Keratinocyte (primary cell): ENCODE results near the gene STRBP. TPM values are rescaled to one million over a fixed set of nuclear protein-coding genes. Genes with fewer than 3 reads are reported as not detected.

Source experiments
- DNase-seq: peaks from one replicate; pipeline ENCODE4 v3.0.0-alpha.2; 2011; ENCODE audit warnings: low read depth, missing footprints, low spot score
- FAIRE-seq: peaks from 2 replicates; lab custom pipeline; 2011; peaks lifted over from hg19 to GRCh38; lab: Jason Lieb, UNC
- H2AFZ ChIP-seq: 2 replicates; pipeline ENCODE4 v1.6.0; 2012; ENCODE audit warnings: low read length, control low read depth, inconsistent platforms; ENCODE audit not compliant: control insufficient read depth
- H3K27ac ChIP-seq: 2 replicates; pipeline ENCODE4 v1.5.1; 2011; ENCODE audit warnings: low read length; ENCODE audit not compliant: control insufficient read depth, insufficient read depth
- H3K27me3 ChIP-seq: 3 replicates; pipeline ENCODE4 v1.6.0; 2011; ENCODE audit warnings: low read length; ENCODE audit not compliant: control insufficient read depth, insufficient read depth; ENCODE audit errors: extremely low read depth
- H3K36me3 ChIP-seq, 2 experiments: 2 replicates in 1 of 2; 3 replicates in 1 of 2; pipeline ENCODE4 v1.5.1; 2011; ENCODE audit warnings: low read length in 2 of 2, mild to moderate bottlenecking in 1 of 2; ENCODE audit not compliant: control insufficient read depth in 2 of 2, insufficient read depth in 2 of 2; ENCODE audit errors: extremely low read depth in 1 of 2
- H3K4me1 ChIP-seq: 3 replicates; pipeline ENCODE4 v1.5.1; 2011; ENCODE audit warnings: low read length; ENCODE audit not compliant: control insufficient read depth, insufficient read depth; ENCODE audit errors: extremely low read depth
- H3K4me2 ChIP-seq: 3 replicates; pipeline ENCODE4 v1.6.0; 2011; ENCODE audit warnings: low read depth, low read length; ENCODE audit not compliant: control insufficient read depth, insufficient read depth; ENCODE audit errors: extremely low read depth
- H3K4me3 ChIP-seq, 3 experiments: fragments of 200-600 bp in 1 of 3; sonication (generic) in 1 of 3; 2 replicates in 2 of 3; 3 replicates in 1 of 3; pipeline ENCODE4 v1.5.1; 2011 to 2016; ENCODE audit warnings: low read length in 3 of 3, mild to moderate bottlenecking in 3 of 3, control low read depth in 2 of 3, inconsistent platforms in 1 of 3, low read depth in 1 of 3, mixed read lengths in 1 of 3, mixed run types in 1 of 3, moderate library complexity in 1 of 3; ENCODE audit not compliant: control insufficient read depth in 2 of 3, insufficient read depth in 2 of 3; ENCODE audit errors: extremely low read depth in 1 of 3
- H3K79me2 ChIP-seq: 2 replicates; pipeline ENCODE4 v1.6.0; 2012; ENCODE audit warnings: low read length; ENCODE audit not compliant: control insufficient read depth, insufficient read depth
- H3K9ac ChIP-seq: 3 replicates; pipeline ENCODE4 v1.6.0; 2011; ENCODE audit warnings: low read length; ENCODE audit not compliant: control insufficient read depth, insufficient read depth; ENCODE audit errors: extremely low read depth
- H3K9me1 ChIP-seq: 3 replicates; pipeline ENCODE4 v1.6.0; 2011; ENCODE audit warnings: low read length; ENCODE audit not compliant: control insufficient read depth, insufficient read depth; ENCODE audit errors: extremely low read depth
- H3K9me3 ChIP-seq: 2 replicates; pipeline ENCODE4 v1.5.1; 2012; ENCODE audit warnings: low read depth, low read length; ENCODE audit not compliant: control insufficient read depth
- H4K20me1 ChIP-seq: 3 replicates; pipeline ENCODE4 v1.6.0; 2011; ENCODE audit warnings: low read length; ENCODE audit not compliant: control insufficient read depth, insufficient read depth; ENCODE audit errors: extremely low read depth
- CTCF ChIP-seq, 3 experiments: IDR thresholded peaks in 1 of 3; conservative IDR thresholded peaks in 1 of 3; optimal IDR thresholded peaks in 1 of 3; 2 replicates in 2 of 3; 3 replicates in 1 of 3; pipeline versions ENCODE3 to v1.5.1; 2011; ENCODE audit warnings: low read length in 3 of 3, mild to moderate bottlenecking in 3 of 3, moderate library complexity in 2 of 3, control low read depth in 1 of 3, inconsistent platforms in 1 of 3; ENCODE audit not compliant: insufficient read depth in 2 of 3; ENCODE audit errors: extremely low read depth in 1 of 3
- EZH2 ChIP-seq: IDR thresholded peaks from one replicate; pipeline ENCODE4 v1.6.1; 2012; ENCODE audit warnings: inconsistent platforms, mild to moderate bottlenecking, low read length, moderate library complexity
- dilution Hi-C: fragments of 300-500 bp; cut with MboI; formaldehyde crosslinking; loops from one replicate; pipeline ENCODE4 v1.7.0; 2020; ENCODE audit warnings: low sequenced_read_pairs; ENCODE audit not compliant: extremely low pct_ligation_motif_present
- polyA plus RNA-seq, 5 experiments: library from polyadenylated mRNA; depleted of rRNA in 3 of 5; stranded (reverse) in 3 of 5; stranded (forward) in 1 of 5; unstranded in 1 of 5; fragments of >200 nt; gene quantifications; 1 replicate in 1 of 5; 2 replicates in 3 of 5; 3 replicates in 1 of 5; pipeline versions ENCODE4 v1.2.1 to v1.2.3, GENCODE V29; 2011 to 2012; ENCODE audit warnings: missing spikeins in 2 of 5, low read depth in 1 of 5, low replicate concordance in 1 of 5

Gene STRBP
- polyA plus RNA-seq, 1 donor (not counting 4 experiments of a cell fraction or from before 2014, with no cell fraction given), result 11.3 TPM

GRCh38 chr9:123176949-123177348, 91.4 kb downstream of the STRBP start:
- Histone ChIP-seq H3K36me3 (no peaks in the 10 kb centered on the region), H3K9me3 (no peaks in the 10 kb centered on the region), H3K4me1 (peaks cover 6% of the 10 kb centered on the region), H3K9me1 (no peaks in the 10 kb centered on the region), H3K4me2 (no peak overlapping the region), H3K27ac (no peak overlapping the region), H3K79me2 (no peaks in the 10 kb centered on the region), H3K27me3 (no peaks in the 10 kb centered on the region), H3K4me3 (no peak overlapping the region), H4K20me1 (no peaks in the 10 kb centered on the region), H2AFZ (no peak overlapping the region), H3K9ac (no peak overlapping the region)
- no peak for DNase-seq
- TF ChIP-seq EZH2 (no peak), CTCF (optimal IDR thresholded peaks at IDR 0.05 in 1 of 3, IDR thresholded peaks at IDR 0.05 in 1 of 3, conservative IDR thresholded peaks at IDR 0.05 in 1 of 3; ENCODE audit: extremely low read depth in 1 of 3, insufficient read depth in 2 of 3, low read length in 3 of 3) (no peak)
- dilution Hi-C loops, result no loop called here
- no peak for FAIRE-seq

GRCh38 chr9:123175854-123176629, 92.3 kb downstream of the STRBP start:
- no peaks in the 10 kb centered on the region for H3K36me3 ChIP-seq
- TF ChIP-seq EZH2 (no peak), CTCF (optimal IDR thresholded peaks at IDR 0.05 in 1 of 3, IDR thresholded peaks at IDR 0.05 in 1 of 3, conservative IDR thresholded peaks at IDR 0.05 in 1 of 3; ENCODE audit: extremely low read depth in 1 of 3, insufficient read depth in 2 of 3, low read length in 3 of 3) (no peak)
- H3K27ac ChIP-seq, result no peak overlapping the region
- no peaks in the 10 kb centered on the region for H3K79me2 ChIP-seq
- peaks cover 6% of the 10 kb centered on the region for H3K4me1 ChIP-seq
- H3K4me3 ChIP-seq, result peak overlapping the region in 2 of 3 experiments; percentile 4 to 47
- H3K9me1 ChIP-seq, result no peaks in the 10 kb centered on the region
- no peaks in the 10 kb centered on the region for H4K20me1 ChIP-seq
- H3K27me3 ChIP-seq, result no peaks in the 10 kb centered on the region
- no peak for DNase-seq
- no peak overlapping the region for H2AFZ ChIP-seq
- no peaks in the 10 kb centered on the region for H3K9me3 ChIP-seq
- dilution Hi-C loops, result no loop called here
- no peak overlapping the region for H3K9ac ChIP-seq
- peak; percentile 90 for FAIRE-seq
- H3K4me2 ChIP-seq, result peak overlapping the region; percentile 76
